ENCODE measurements around the gene CHURC1. TPM values are rescaled to one million over a fixed set of nuclear protein-coding genes. Genes with fewer than 3 reads are reported as not detected.

CHURC1 gene
- total RNA-seq, 1 donor from 2014 or later: 92.7 TPM

DNA sequence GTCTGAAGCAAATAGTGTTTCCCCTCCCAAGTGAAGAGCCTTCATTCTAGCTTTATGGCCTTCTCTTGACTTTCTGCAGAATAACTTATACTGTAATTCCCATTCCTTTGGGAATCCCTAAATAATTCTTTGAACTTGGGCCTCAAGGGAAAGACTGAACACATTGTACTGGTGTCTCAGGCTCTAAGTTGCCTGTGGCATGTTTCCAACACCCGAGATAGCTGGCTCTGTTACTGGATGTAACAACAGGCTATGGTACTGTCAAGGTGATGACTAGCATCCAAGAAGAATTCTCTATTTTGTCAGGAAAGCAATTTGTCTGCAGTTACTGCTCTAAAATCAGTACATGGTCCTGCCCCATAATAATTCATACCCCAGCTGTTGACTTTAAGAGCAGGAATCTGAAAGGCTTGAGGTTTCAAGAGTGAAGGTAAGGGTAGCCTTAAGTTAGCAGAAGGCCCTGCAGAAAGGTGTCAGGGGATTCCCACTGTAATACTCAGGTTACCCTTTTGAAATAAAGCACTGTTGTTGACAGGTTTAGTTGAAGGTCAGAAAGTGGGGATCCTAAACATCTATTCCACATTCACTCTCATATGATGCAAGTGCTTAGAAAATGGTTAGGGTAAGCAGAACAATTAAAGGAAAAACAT lies 23.0 kb downstream of the CHURC1 start:
- TF ChIP-seq, protein P1, sequence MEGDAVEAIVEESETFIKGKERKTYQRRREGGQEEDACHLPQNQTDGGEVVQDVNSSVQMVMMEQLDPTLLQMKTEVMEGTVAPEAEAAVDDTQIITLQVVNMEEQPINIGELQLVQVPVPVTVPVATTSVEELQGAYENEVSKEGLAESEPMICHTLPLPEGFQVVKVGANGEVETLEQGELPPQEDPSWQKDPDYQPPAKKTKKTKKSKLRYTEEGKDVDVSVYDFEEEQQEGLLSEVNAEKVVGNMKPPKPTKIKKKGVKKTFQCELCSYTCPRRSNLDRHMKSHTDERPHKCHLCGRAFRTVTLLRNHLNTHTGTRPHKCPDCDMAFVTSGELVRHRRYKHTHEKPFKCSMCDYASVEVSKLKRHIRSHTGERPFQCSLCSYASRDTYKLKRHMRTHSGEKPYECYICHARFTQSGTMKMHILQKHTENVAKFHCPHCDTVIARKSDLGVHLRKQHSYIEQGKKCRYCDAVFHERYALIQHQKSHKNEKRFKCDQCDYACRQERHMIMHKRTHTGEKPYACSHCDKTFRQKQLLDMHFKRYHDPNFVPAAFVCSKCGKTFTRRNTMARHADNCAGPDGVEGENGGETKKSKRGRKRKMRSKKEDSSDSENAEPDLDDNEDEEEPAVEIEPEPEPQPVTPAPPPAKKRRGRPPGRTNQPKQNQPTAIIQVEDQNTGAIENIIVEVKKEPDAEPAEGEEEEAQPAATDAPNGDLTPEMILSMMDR (conservative IDR thresholded peaks at IDR 0.05; ENCODE audit: low read depth, low read length): no peak
- DNase-seq (ENCODE audit: low read depth): no peak
- H3K4me3 ChIP-seq (ENCODE audit: low read depth, low read length): no peak overlapping the region

DNA sequence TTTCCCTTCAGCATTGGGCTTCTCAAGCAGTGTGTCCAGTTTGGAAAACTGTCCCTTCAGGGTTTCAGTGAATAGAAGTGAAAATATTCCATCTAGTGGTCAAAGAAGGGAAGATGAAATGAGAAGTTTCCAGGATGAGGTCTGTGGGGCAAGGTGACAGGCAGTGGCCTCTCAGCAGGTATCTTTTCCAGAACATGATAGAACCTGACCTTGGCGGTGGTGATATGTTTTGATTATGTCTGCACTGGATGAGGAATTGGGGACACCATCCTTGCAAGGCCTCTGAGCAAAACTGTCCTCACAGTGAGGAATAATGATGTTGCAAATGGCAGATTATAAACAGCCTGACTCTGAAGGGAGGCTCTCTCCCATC lies 23.6 kb downstream of the CHURC1 start:
- no peak for DNase-seq (ENCODE audit: low read depth)
- no peak overlapping the region for H3K4me3 ChIP-seq (ENCODE audit: low read depth, low read length)
- TF ChIP-seq, protein P1 (conservative IDR thresholded peaks at IDR 0.05; ENCODE audit: low read depth, low read length): peak; percentile 45

DNA sequence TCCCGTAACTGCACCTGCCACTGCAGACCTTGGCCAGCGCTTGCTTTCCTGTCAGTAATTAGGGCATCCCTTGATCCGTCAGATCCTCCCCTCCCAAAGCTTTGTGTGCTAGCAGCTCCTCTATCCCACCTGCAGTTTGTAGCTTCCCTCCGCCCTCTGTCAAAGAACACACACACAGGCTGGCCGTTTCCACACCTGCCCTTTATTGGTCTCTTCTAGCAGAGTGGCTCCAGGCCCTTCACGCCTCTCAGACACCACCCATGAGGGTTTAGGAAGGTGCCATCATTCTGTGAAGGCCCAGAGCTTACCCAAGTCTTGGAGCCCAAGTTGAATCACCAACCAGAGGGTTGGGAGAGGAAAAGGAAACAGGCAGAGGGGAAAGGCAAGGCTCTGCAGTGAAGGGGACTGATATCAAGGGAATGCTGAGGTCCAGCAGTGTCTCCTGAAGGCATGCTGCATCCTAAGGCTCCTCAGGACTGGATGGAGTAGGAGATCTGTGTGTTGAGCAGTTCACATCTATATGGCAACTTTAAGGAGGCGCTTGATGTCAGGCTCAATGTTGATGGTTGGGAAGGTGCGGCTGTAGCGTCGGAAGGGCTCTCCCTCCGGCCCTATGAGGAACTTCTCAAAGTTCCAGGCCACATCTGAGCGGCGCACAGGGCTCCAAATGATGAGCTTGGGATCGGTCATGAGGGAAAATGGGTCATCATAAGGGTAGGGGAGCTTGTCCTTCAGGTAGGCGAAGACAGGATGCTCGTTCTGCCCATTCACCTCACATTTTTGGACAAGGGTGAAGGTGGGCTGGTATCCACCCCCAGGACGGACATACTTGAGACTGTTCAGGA lies 24.9 kb downstream of the CHURC1 start:
- TF ChIP-seq, protein P1 (conservative IDR thresholded peaks at IDR 0.05; ENCODE audit: low read depth, low read length): no peak

DNA sequence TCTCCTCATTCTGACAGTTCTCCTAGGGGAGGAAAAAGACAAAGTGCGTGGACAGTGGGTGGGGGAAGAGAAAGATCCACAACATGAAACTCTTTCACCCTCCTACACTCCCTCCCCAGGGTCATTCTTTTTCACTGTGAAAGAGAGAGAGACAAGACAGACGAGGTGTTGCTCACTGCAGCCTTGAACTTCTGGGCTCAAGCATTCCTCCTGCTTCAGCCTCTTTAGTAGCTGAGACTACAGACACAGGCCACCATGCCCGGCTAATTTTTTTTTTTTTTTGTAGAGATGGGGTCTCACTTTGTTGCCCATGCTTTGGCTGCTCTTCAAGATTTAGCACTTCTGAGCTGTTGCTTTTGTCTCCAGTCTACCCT lies 25.5 kb downstream of the CHURC1 start:
- H3K4me3 ChIP-seq (ENCODE audit: low read depth, low read length): no peak overlapping the region
- TF ChIP-seq, protein P1 (conservative IDR thresholded peaks at IDR 0.05; ENCODE audit: low read depth, low read length): no peak
- no peak for DNase-seq (ENCODE audit: low read depth)

More for the DNA sequence above, 24.9 kb downstream of the CHURC1 start:
- no peak for DNase-seq (ENCODE audit: low read depth)
- no peak overlapping the region for H3K4me3 ChIP-seq (ENCODE audit: low read depth, low read length)

DNA sequence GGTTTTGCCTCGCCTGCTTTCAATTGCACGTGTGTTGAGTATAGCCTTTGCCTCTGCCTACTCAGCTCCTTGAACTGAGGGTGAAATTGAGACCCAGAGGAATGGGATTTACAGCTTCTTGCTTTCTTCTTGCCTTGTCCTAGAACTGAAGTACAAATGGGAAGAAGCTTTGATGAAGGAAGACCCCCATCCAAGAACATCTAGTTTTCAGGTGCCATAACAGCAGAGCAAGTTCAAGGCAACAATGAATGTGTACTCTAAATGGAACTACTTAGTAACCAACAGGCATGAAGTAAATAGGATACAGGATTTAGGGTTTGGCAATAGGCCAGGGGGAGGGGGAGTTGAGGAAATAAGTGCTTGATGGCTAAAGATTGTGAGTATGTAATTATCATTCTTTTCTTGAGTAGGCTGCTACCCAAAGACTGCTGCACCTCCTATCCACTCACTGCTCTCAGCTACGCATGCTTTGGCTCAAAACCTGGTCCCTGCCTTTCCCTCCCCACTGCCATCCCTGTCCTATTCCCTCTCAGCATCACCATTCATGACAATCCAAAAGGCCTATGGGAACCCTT lies 26.2 kb downstream of the CHURC1 start:
- DNase-seq (ENCODE audit: low read depth): no peak
- TF ChIP-seq, protein P1 (conservative IDR thresholded peaks at IDR 0.05; ENCODE audit: low read depth, low read length): no peak
- no peak overlapping the region for H3K4me3 ChIP-seq (ENCODE audit: low read depth, low read length)

DNA sequence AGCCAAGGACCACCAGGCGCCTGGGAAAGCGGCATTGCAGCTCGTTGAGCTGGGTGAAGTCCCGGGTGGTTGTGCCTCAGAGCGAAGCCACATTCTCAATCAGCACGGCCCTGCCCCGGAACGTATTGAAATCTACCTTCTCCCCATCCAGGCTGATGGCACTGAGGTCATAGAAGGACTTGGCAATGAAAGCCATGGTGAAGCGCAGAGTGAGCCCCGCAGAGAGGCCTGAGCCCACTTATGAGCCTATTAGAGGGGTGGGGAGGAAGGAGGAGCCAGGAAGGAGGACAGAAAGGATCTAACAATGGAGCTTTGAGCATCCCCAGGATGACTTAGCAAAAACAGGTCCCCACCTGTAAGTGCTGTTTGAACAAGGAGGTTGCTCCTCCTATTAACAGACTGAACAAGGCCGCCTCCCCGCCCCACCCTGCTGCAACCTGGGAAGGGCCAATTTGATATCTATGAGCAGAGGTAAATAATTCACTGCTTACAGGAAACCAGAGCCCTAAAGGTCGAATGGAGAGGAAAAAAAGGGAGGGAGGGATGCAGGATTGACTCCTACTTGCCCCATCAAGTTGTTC lies 28.4 kb downstream of the CHURC1 start, which contains the start of gene GPX2:
Gene GPX2 (minus strand): TSS at position 215 of the 581 bp plus-strand sequence. CDS start 19 bp downstream, at position 196.
- TF ChIP-seq, protein P1 (conservative IDR thresholded peaks at IDR 0.05; ENCODE audit: low read depth, low read length): no peak
- H3K4me3 ChIP-seq (ENCODE audit: low read depth, low read length): no peak within 1 kb of the TSS
- DNase-seq (ENCODE audit: low read depth): no peak

All from epithelial cell of proximal tubule (primary cell).